ENCODE measurements around the gene NOVA2. TPM values are rescaled to one million over a fixed set of nuclear protein-coding genes. Genes with fewer than 3 reads are reported as not detected.
A peak's percentile ranks its signal among the peaks of the same experiment; 100 is the strongest.

Gene NOVA2
- total and polyA plus RNA-seq, 2 donors from 2014 or later: 0.95 to 8.5 TPM

- no peak for TF ChIP-seq CTCF (IDR thresholded peaks at IDR 0.05; ENCODE audit: borderline replicate concordance, extremely low read depth, insufficient read depth)
- intact Hi-C loops (cut with DNase I): no loop called here
- no peak for FAIRE-seq
- Histone ChIP-seq H3K27ac (ENCODE audit: low read depth in 2 of 2, low read length in 2 of 2) (peak overlapping the region in 1 of 2 donors; percentile 60), H3K4me3 (ENCODE audit: low read length in 3 of 3) (no peak overlapping the region), H3K27me3 (ENCODE audit: control insufficient read depth, insufficient read depth, low read length) (peaks cover 3% of the 10 kb centered on the region), H3K36me3 (ENCODE audit: control insufficient read depth in 2 of 3, insufficient read depth in 3 of 3, low read length in 3 of 3) (peaks cover 0 to 3% (median 0%) of the 10 kb centered on the region in 3 donors), H3K9ac (ENCODE audit: low read length in 3 of 3) (no peak overlapping the region), H3K4me1 (ENCODE audit: control insufficient read depth in 2 of 3, insufficient read depth in 2 of 3, low read depth in 1 of 3, low read length in 3 of 3) (peaks cover 0 to 10% (median 0%) of the 10 kb centered on the region in 3 donors), H3K9me3 (ENCODE audit: control insufficient read depth in 2 of 3, insufficient read depth in 1 of 3, low read length in 3 of 3) (peaks cover 0 to 2% (median 0%) of the 10 kb centered on the region in 3 donors)
- DNase-seq: no peak
These were observed 14.7 kb downstream of the NOVA2 start for GRCh38 chr19:45958769-45959516.

GRCh38 chr19:45958320-45958719 lies 15.3 kb downstream of the NOVA2 start:
- peaks cover 0 to 2% (median under 1%) of the 10 kb centered on the region in 3 donors for H3K9me3 ChIP-seq (ENCODE audit: control insufficient read depth in 2 of 3, insufficient read depth in 1 of 3, low read length in 3 of 3)
- no peak for TF ChIP-seq CTCF (IDR thresholded peaks at IDR 0.05; ENCODE audit: borderline replicate concordance, extremely low read depth, insufficient read depth)
- H3K9ac ChIP-seq (ENCODE audit: low read length in 3 of 3): no peak overlapping the region
- H3K27ac ChIP-seq (ENCODE audit: low read depth in 2 of 2, low read length in 2 of 2): no peak overlapping the region
- peak overlapping the region in 1 of 3 donors; percentile 11 for H3K4me3 ChIP-seq (ENCODE audit: low read length in 3 of 3)
- H3K36me3 ChIP-seq (ENCODE audit: control insufficient read depth in 2 of 3, insufficient read depth in 3 of 3, low read length in 3 of 3): peaks cover 0 to 3% (median 0%) of the 10 kb centered on the region in 3 donors
- intact Hi-C loops (cut with DNase I): no loop called here
- DNase-seq: no peak
- FAIRE-seq: no peak
- H3K27me3 ChIP-seq (ENCODE audit: control insufficient read depth, insufficient read depth, low read length): peaks cover 3% of the 10 kb centered on the region
- peaks cover 0 to 12% (median 0%) of the 10 kb centered on the region in 3 donors for H3K4me1 ChIP-seq (ENCODE audit: control insufficient read depth in 2 of 3, insufficient read depth in 2 of 3, low read depth in 1 of 3, low read length in 3 of 3)

GRCh38 chr19:45955905-45956608 lies 17.6 kb downstream of the NOVA2 start:
- Histone ChIP-seq H3K9me3 (ENCODE audit: control insufficient read depth in 2 of 3, insufficient read depth in 1 of 3, low read length in 3 of 3) (peaks cover 0 to 4% (median 2%) of the 10 kb centered on the region in 3 donors), H3K36me3 (ENCODE audit: control insufficient read depth in 2 of 3, insufficient read depth in 3 of 3, low read length in 3 of 3) (peaks cover 0 to 3% (median 0%) of the 10 kb centered on the region in 3 donors), H3K27ac (ENCODE audit: low read depth in 2 of 2, low read length in 2 of 2) (peak overlapping the region in 1 of 2 donors; percentile 51), H3K27me3 (ENCODE audit: control insufficient read depth, insufficient read depth, low read length) (peaks cover 3% of the 10 kb centered on the region), H3K4me3 (ENCODE audit: low read length in 3 of 3) (no peak overlapping the region), H3K4me1 (ENCODE audit: control insufficient read depth in 2 of 3, insufficient read depth in 2 of 3, low read depth in 1 of 3, low read length in 3 of 3) (peaks cover 0 to 18% (median 0%) of the 10 kb centered on the region in 3 donors), H3K9ac (ENCODE audit: low read length in 3 of 3) (no peak overlapping the region)
- intact Hi-C loops (cut with DNase I): no loop called here
- FAIRE-seq (no peak), DNase-seq (peak in 2 of 5 donors; percentile 63 to 83)
- no peak for TF ChIP-seq CTCF (IDR thresholded peaks at IDR 0.05; ENCODE audit: borderline replicate concordance, extremely low read depth, insufficient read depth)
